ENCODE results near the gene RANBP1. TPM values are rescaled to one million over a fixed set of nuclear protein-coding genes. Genes with fewer than 3 reads are reported as not detected.

The RANBP1 gene
- polyA plus RNA-seq, 1 donor: 190 TPM

DNA sequence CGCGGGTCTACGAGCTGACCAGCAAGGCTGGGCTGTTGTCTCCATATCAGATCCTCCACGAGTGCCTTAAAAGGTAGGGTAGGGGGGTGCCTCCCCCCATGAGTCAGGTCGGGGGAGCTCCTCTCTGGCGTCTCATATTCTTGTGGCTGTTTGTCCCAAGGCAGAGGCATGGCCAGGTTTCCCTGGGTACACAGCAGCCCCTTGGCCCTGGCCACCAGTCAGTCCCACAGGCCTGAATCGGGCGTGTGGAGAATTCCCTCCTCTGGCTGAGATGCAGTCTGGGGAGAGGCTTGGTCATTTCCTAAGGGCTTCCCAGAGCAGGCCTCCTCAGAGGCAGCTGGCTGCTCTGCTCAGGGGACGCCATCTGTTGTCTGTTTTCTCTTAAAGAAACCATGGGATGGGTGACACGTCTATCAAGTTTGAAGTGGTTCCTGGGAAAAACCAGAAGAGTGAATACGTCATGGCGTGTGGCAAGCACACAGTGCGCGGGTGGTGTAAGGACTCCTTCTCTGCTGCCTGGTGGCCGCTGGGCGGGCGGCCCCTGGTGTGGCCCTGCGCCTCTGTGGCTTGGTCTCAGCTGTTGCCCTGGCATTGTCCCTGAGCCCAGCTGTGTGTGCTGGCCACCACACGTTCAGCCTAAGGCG lies 9.6 kb upstream of the RANBP1 start:
- DNase-seq: no peak

DNA sequence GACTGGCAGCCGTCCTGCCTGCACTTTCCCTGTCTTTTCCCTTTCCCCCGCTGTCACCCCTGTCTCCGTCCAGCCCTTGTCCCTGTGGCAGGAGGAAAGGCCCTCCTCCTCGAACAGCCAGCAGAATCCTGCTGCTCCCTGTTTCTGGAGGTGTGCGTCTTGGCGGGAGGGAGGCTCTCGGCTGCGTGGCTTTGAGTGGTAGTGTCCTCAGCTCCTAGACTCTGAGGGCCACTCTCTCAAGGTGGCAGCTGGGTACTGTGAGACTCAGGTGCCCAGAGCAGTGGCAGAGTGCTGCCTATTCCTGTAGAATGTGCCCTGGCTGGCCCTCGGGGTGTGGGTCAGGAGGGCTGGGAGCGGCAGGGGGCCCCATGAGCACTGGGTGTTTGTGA lies 9.1 kb upstream of the RANBP1 start:
- no peak for DNase-seq

- no peak for DNase-seq
These were observed 8.4 kb upstream of the RANBP1 start for GRCh38 chr22:20107471-20107901.

GRCh38 chr22:20107951-20108756 lies 7.8 kb upstream of the RANBP1 start:
- no peak for DNase-seq

DNA sequence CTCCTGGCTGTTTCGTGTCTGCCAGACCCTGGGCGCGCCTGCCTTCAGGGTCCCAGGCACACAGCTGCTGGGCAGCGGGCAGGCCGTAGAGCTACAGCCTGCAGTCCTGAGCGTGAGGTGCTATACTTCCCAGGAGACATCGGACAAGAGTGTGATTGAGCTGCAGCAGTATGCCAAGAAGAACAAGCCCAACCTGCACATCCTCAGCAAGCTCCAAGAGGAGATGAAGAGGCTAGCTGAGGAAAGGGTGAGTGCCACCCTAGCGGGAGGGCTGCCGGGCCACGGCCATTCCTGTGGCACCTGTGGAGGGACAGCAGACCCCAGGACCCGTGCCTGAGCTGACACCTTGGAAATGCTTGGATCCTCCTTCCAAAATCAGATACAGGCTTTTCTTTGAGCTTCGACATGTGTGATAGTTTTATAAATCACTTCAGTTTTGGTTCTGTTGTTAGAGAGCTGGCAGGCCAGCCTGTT lies 7.1 kb upstream of the RANBP1 start:
- no peak for DNase-seq

DNA sequence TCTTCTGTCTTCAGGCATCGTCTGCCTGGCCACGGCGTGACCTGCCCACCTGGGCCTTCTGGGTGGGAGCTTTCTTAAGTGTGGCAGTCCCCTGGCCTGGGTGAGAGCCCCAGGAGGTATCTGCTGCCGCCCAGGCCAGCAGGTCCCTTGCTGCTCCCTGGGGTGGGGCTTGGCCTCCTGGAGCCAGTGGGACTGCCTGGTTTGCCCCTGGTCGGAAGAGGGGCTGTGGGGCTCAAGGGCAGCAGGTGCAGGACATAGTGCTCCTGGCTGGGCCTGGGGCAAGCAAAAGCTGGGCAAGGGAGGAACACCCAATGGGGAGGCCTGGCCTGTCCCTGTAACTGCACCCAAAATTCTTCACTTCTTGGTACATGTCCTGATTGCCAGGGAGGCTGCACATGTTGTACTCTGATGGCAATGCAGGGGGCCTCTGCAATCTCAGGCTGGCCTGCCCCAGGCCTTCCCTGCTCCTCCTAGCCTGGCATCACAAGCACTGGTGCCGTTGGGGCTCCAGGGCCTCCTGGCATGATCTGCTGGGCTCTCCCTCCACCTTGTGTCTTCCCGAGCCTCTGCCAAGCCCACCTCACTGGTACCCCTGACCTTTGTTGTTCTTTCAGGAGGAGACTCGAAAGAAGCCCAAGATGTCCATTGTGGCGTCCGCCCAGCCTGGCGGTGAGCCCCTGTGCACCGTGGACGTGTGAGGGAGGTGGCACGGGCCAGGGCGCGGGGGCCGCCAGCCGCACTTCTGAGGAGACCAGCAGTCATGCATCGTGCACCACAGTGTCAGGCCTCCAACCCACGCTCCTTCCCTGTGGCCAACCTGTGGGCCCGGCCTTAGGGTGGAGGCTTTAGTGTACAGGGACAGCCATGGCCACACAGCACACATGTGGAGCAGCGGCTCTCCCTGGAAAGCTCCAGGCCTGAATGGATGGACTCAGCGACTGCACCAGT lies 6.2 kb upstream of the RANBP1 start:
- no peak for DNase-seq

DNA sequence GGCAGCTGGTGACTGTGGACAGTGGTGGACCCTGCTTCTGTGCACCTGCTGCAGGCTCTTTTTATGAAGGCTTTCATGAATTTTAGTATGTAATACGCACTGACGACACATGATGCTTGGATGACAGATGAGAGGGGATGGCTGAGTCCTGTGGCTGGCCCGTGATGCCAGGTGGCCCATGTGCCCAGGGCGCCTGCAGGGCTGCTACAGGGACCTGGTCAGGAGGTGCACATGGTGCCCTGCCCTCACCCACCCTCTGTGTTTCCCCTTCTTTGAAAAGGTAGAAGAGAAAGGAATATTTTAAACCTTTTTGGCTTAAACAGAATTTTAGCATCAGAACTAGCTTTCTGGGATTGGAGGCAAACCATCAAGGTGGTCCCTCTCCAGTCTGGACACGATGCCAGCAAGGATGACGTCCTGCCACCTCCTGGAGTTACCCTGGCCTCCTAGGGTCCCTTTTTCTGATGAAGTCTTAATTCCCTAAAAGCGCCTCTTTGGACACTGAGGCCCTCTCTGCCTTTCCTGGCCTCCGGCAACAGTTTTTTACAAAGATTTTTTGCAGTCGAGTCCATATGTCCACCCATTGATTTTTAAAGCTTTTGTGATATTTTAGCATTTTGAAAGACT lies 5.4 kb upstream of the RANBP1 start:
- DNase-seq: no peak

- DNase-seq: no peak
These were observed 4.7 kb upstream of the RANBP1 start for GRCh38 chr22:20111045-20111688.

DNA sequence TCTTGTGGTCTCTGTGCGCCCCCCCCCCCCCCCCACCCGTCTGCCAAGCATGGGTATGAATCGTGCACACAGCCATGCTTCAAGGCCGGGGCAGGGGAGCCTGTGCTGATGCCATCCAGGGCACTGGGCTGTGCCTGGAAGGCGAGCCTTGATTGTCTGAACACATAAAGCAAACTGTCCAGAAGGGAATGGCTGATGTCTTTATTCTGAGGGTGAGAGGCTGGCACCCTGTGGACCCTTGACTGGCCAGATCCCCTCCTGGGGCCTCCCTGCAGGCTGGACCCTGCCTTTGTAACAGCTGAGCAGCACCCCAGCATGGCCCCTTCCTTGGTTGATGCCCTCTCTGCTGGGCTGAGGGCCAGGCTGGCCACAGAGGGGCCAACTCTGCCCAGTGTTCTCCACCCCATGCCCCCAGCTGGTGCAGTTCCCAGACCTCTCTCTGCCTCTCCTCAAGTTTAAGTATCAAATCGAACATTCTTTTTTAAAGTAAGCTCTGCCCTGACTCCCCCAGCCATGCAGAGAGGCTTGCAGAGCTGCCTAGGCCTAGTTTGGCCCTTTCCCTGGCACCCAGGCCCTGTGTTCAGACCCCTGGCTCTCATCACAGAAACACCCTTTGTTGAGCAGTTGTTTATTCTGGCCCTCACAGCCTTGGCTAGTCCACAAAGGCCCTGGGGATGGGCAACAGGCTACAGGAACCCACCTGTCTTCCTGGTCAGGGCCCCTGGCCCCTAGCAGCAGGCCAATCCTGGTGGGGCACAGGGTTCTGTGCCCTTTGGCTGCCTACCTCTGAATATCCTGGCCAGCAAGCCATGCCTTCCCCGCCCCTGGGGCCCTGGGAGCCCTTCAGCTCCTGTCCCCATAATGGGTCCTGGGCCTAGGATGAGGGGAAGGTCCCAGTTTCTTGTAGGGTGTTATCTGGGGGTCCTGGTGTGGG lies 3.9 kb upstream of the RANBP1 start:
- no peak for DNase-seq

DNA sequence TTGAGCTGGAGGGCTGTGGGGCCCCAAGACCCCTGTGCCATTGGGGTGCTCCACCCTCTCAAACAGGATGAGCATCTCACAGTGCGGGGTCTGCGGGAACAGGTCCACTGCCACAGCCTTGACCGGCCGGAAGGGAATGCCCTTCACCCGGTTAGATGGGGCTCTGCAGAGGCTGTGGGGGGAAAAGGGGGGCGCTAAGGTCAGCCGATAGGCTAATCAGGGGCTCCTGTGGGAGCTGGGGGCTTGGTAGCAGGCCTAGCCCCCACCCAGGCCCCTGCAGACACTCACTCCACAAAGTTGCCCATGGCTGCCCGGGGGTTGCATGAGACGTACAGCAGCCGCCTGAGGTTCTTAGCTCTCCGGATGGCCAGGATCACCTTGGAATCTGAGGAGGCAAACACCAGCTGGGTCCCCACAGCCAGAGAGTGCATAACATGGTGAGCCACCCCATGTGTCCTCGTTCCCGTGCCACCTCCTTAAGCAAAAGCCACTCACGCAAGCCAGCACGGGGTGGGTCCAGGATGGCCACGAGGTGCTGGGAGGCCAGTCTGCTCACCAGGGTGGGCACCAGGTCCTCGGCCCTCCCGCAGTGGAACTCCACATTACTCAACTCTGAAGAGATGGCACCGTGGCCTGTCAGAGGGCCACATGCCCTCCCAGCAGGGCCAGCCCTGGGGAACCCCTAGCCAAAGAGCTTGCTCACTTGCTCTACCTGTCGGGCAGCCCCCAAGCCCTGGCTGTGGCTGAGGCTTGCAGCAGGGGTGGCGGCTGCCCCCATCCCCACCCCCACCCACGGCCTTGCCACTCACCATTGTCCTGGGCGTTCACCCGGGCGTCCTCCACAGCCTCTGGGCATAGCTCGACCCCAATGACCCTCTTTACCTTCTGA lies 3.0 kb upstream of the RANBP1 start:
- DNase-seq: no peak

- DNase-seq: no peak
These were observed 2.2 kb upstream of the RANBP1 start for GRCh38 chr22:20113551-20114310.

- no peak for DNase-seq
These were observed 1.1 kb upstream of the RANBP1 start for GRCh38 chr22:20114506-20115475.

DNA sequence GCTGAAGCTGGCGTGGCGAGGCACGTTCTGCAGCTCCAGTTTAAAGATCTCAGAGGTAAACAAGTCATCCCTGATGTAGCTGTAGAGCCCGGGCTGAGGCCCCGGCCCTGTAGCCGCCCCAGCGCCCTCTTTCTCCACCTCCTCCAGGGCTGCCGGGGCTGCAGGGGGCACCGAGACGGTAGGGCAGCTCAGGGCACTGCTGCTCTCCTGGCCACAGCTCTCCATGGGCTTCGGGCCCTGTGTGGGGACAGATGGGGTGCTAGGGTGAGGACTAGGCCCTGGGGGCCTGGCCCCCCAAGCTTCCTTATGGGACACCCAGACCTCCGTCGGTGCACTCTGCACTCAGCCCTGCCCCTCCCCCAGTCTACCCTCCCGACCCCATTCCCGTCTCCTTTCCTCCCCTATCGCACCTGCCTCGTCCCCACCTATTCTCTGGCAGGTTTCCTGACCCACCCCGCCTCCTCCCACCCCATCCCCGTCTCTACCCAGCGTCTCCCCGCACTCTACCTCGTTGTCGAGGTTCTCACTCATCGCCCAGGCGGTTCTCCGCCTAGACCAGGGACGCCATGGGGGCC lies 559 bp downstream of the RANBP1 start:
- DNase-seq: no peak

- peak; percentile 98 for DNase-seq
These were observed 1.2 kb downstream of the RANBP1 start, which contains the start of gene TRMT2A for GRCh38 chr22:20116951-20117632. TRMT2A (minus strand) TSS chr22:20117226; CDS start chr22:20116906, 320 bp downstream.

- DNase-seq: no peak
These were observed 1.9 kb downstream of the RANBP1 start for GRCh38 chr22:20117633-20118299.
